Measurements from ENCODE around the gene SSRP1. TPM values are rescaled to one million over a fixed set of nuclear protein-coding genes. Genes with fewer than 3 reads are reported as not detected.

SSRP1 gene
- total and polyA plus RNA-seq, 2 of the 13 experiments (the other 11 are each of a cell fraction or from before 2014, with no cell fraction given): 93.6 to 129 TPM

- no peak for TF ChIP-seq ZNF709 (CRISPR knock-in tag; IDR thresholded peaks at IDR 0.05)
- TF ChIP-seq DNMT1 (CRISPR knock-in tag; IDR thresholded peaks at IDR 0.05): no peak
- TF ChIP-seq FOXP4 (CRISPR knock-in tag; IDR thresholded peaks at IDR 0.05): peak; percentile 41; the same call in 1 of the 2 replicates
- TF ChIP-seq ZNF331 (CRISPR knock-in tag; IDR thresholded peaks at IDR 0.05): no peak
- TF ChIP-seq RXRB (CRISPR knock-in tag; IDR thresholded peaks at IDR 0.05; ENCODE audit: borderline replicate concordance): 0 out of 2 replicates have a peak, but pooled peaks have one; percentile 21
- TF ChIP-seq PITX1 (CRISPR knock-in tag; IDR thresholded peaks at IDR 0.05): 0 out of 2 replicates have a peak, but pooled peaks have one; percentile 27
- TF ChIP-seq ZNF75D (CRISPR knock-in tag; IDR thresholded peaks at IDR 0.05; ENCODE audit: borderline replicate concordance): no peak
- TF ChIP-seq NR2F2 (IDR thresholded peaks at IDR 0.05; ENCODE audit: borderline replicate concordance, low read depth): 0 out of 2 replicates have a peak, but pooled peaks have one; percentile 19
- TF ChIP-seq ZMYM3 (CRISPR knock-in tag; IDR thresholded peaks at IDR 0.05): peak; percentile 24; the same call in 1 of the 2 replicates
- TF ChIP-seq ZNF44 (CRISPR knock-in tag; IDR thresholded peaks at IDR 0.05): no peak
- TF ChIP-seq REPIN1 (CRISPR knock-in tag; IDR thresholded peaks at IDR 0.05; ENCODE audit: borderline replicate concordance, low read depth): no peak
- TF ChIP-seq HNF4A (CRISPR knock-in tag; IDR thresholded peaks at IDR 0.05): peak; percentile 73
- TF ChIP-seq ZNF121 (CRISPR knock-in tag; IDR thresholded peaks at IDR 0.05): no peak
- TF ChIP-seq ZNF761 (CRISPR knock-in tag; conservative IDR thresholded peaks at IDR 0.05): no peak
- TF ChIP-seq ZNF292 (CRISPR knock-in tag; IDR thresholded peaks at IDR 0.05; ENCODE audit: borderline replicate concordance, low read depth): no peak
- 0 out of 2 replicates have a peak, but pooled peaks have one; percentile 21 for TF ChIP-seq ZBTB14 (CRISPR knock-in tag; IDR thresholded peaks at IDR 0.05)
- TF ChIP-seq PAXIP1 (CRISPR knock-in tag; conservative IDR thresholded peaks at IDR 0.05): peak; percentile 70
- TF ChIP-seq NFE2L2 (IDR thresholded peaks at IDR 0.05; ENCODE audit: low read length): no peak
- TF ChIP-seq POLR2G (IDR thresholded peaks at IDR 0.05; ENCODE audit: low read depth, low read length): 0 out of 2 replicates have a peak, but pooled peaks have one; percentile 32
- no peak for TF ChIP-seq SOX13 (IDR thresholded peaks at IDR 0.05)
- peak in 1 of 2 experiments; percentile 73; a peak in 2 of 4 replicates for TF ChIP-seq SOX13 (CRISPR knock-in tag; conservative IDR thresholded peaks at IDR 0.05 in 1 of 2, IDR thresholded peaks at IDR 0.05 in 1 of 2)
- no peak for TF ChIP-seq ZFP62 (CRISPR knock-in tag; IDR thresholded peaks at IDR 0.05)
- TF ChIP-seq FOXO1 (CRISPR knock-in tag; IDR thresholded peaks at IDR 0.05): peak; percentile 49; the same call in 1 of the 2 replicates
- peak; percentile 66; the same call in 1 of the 2 replicates for TF ChIP-seq CEBPG (CRISPR knock-in tag; IDR thresholded peaks at IDR 0.05)
- TF ChIP-seq SP140L (CRISPR knock-in tag; IDR thresholded peaks at IDR 0.05; ENCODE audit: borderline replicate concordance): no peak
These were observed 29.4 kb downstream of the SSRP1 start (continued) for GRCh38 chr11:57306161-57306876.

Data from HepG2 (cell line).